NCI-H2107 treated with DMSO at 0.1 percent for 48 hours (cell line): ENCODE results near the gene SOX10.

Experiments
- DNase-seq: peaks from one replicate; lab custom pipeline; 2025; ENCODE audit not compliant: unreplicated experiment; lab: John Stamatoyannopoulos, UW

SOX10 gene

GRCh38 chr22:37931893-37932389 is 52.4 kb downstream of the SOX10 start:
- peak; percentile 32 for DNase-seq

GRCh38 chr22:37930952-37931440 is 53.4 kb downstream of the SOX10 start:
- no peak for DNase-seq

GRCh38 chr22:37930270-37930951 is 53.9 kb downstream of the SOX10 start:
- DNase-seq: no peak

GRCh38 chr22:37929390-37929789 is 55.0 kb downstream of the SOX10 start:
- no peak for DNase-seq

- no peak for DNase-seq
Measured at GRCh38 chr22:37927637-37927936, 56.8 kb downstream of the SOX10 start.

GRCh38 chr22:37926771-37927636 is 57.4 kb downstream of the SOX10 start:
- DNase-seq: no peak

GRCh38 chr22:37926358-37926757 is 58.0 kb downstream of the SOX10 start:
- DNase-seq: no peak

- DNase-seq: no peak
Measured at GRCh38 chr22:37925767-37926166, 58.6 kb downstream of the SOX10 start.

GRCh38 chr22:37925330-37925729 is 59.0 kb downstream of the SOX10 start:
- no peak for DNase-seq

GRCh38 chr22:37924386-37925065 is 59.8 kb downstream of the SOX10 start:
- no peak for DNase-seq

GRCh38 chr22:37923927-37924326 is 60.4 kb downstream of the SOX10 start:
- no peak for DNase-seq
